WTC11 (cell line): ENCODE results near the gene CADM1. TPM values are rescaled to one million over a fixed set of nuclear protein-coding genes. Genes with fewer than 3 reads are reported as not detected.

Experiments used
- ATAC-seq: fragments of 200-7000 bp; cut with Tn5 transposase; 2 replicates; pipeline ENCODE4 v1.10.0; 2021; ENCODE audit warnings: mild to moderate bottlenecking, moderate library complexity
- CTCF ChIA-PET: fragments of 300-600 bp; sonication (Branson Sonifier 250); formaldehyde crosslinking; loops from one replicate; lab custom pipeline; 2021; ENCODE audit warnings: antibody characterized with exemption; lab: Charles Lee
- POLR2A ChIA-PET: fragments of 350-600 bp; sonication (Branson Sonifier 250); formaldehyde crosslinking; loops from one replicate; lab custom pipeline; 2021; ENCODE audit warnings: antibody characterized with exemption; lab: Charles Lee
- DNase-seq: peaks from one replicate; pipeline ENCODE4 v3.0.0; 2021; ENCODE audit warnings: low spot score
- H3K27ac Mint-ChIP-seq: 2 replicates; pipeline ENCODE4 v1.8.0; 2021; ENCODE audit warnings: mixed read lengths
- H3K27me3 Mint-ChIP-seq: 2 replicates; pipeline ENCODE4 v1.8.0; 2021; ENCODE audit warnings: low read depth, mild to moderate bottlenecking, moderate library complexity, mixed read lengths
- H3K36me3 Mint-ChIP-seq: 2 replicates; pipeline ENCODE4 v1.8.0; 2021; ENCODE audit warnings: mixed read lengths
- H3K4me1 Mint-ChIP-seq: 2 replicates; pipeline ENCODE4 v1.8.0; 2022; ENCODE audit warnings: mixed read lengths
- H3K4me3 Mint-ChIP-seq: 2 replicates; pipeline ENCODE4 v1.8.0; 2021; ENCODE audit warnings: mild to moderate bottlenecking, moderate library complexity, mixed read lengths
- H3K9me3 Mint-ChIP-seq: 2 replicates; pipeline ENCODE4 v1.8.0; 2021; ENCODE audit warnings: mixed read lengths
- AFF4 ChIP-seq: sonication (generic); formaldehyde crosslinking; IDR thresholded peaks from 2 replicates; pipeline ENCODE4 v1.8.1; 2023; ENCODE audit warnings: mild to moderate bottlenecking, missing genetic modification reagents, borderline replicate concordance
- ATF3 ChIP-seq: sonication (generic); formaldehyde crosslinking; conservative IDR thresholded peaks from 2 replicates; pipeline ENCODE4 v1.8.1; 2022; ENCODE audit warnings: mild to moderate bottlenecking, missing genetic modification reagents
- CREB1 ChIP-seq: sonication (generic); formaldehyde crosslinking; IDR thresholded peaks from 2 replicates; pipeline ENCODE4 v1.8.0; 2023; ENCODE audit warnings: mild to moderate bottlenecking, missing genetic modification reagents
- CTCF ChIP-seq: fragments of 200-600 bp; IDR thresholded peaks from 2 replicates; pipeline ENCODE4 v1.8.0; 2022; ENCODE audit warnings: antibody characterized with exemption
- EMX1 ChIP-seq: fragments of 250-450 bp; sonication (Bioruptor Pico); IDR thresholded peaks from 2 replicates; pipeline ENCODE4 v1.8.0; 2021; ENCODE audit warnings: mild to moderate bottlenecking
- ESRRA ChIP-seq: sonication (generic); formaldehyde crosslinking; IDR thresholded peaks from 2 replicates; pipeline ENCODE4 v1.8.1; 2022; ENCODE audit warnings: mild to moderate bottlenecking, missing genetic modification reagents, borderline replicate concordance
- FOXJ3 ChIP-seq: sonication (generic); formaldehyde crosslinking; IDR thresholded peaks from 2 replicates; pipeline ENCODE4 v1.9.0; 2021; ENCODE audit warnings: missing genetic modification reagents, mild to moderate bottlenecking, borderline replicate concordance
- HMGXB4 ChIP-seq: sonication (generic); formaldehyde crosslinking; IDR thresholded peaks from 2 replicates; pipeline ENCODE4 v1.8.1; 2023; ENCODE audit warnings: mild to moderate bottlenecking, moderate library complexity, missing genetic modification reagents
- MYBL2 ChIP-seq: sonication (generic); formaldehyde crosslinking; IDR thresholded peaks from 2 replicates; pipeline ENCODE4 v1.8.1; 2023; ENCODE audit warnings: mild to moderate bottlenecking, moderate library complexity, missing genetic modification reagents
- NR3C1 ChIP-seq: sonication (generic); formaldehyde crosslinking; conservative IDR thresholded peaks from 2 replicates; pipeline ENCODE4 v1.8.1; 2023; ENCODE audit warnings: low read depth, mild to moderate bottlenecking, missing genetic modification reagents
- PRDM15 ChIP-seq: sonication (generic); formaldehyde crosslinking; IDR thresholded peaks from 2 replicates; pipeline ENCODE4 v1.8.0; 2022; ENCODE audit warnings: missing genetic modification reagents
- RELA ChIP-seq: sonication (generic); formaldehyde crosslinking; IDR thresholded peaks from 2 replicates; pipeline ENCODE4 v1.8.1; 2022; ENCODE audit warnings: missing genetic modification reagents, mild to moderate bottlenecking, borderline replicate concordance
- TEAD1 ChIP-seq: sonication (generic); formaldehyde crosslinking; IDR thresholded peaks from 2 replicates; pipeline ENCODE4 v1.8.0; 2022; ENCODE audit warnings: mild to moderate bottlenecking, missing genetic modification reagents
- total RNA-seq: library from RNA; stranded (reverse); gene quantifications from 3 replicates; pipeline ENCODE4 v1.2.3, GENCODE V29; 2021

CADM1 gene
- total RNA-seq, 1 experiment from 2014 or later, result 26.8 TPM

- TF ChIP-seq CREB1 (no peak), HMGXB4 (no peak), ATF3 (CRISPR knock-in tag) (no peak)
Measured at GRCh38 chr11:115217726-115218311, 286.4 kb downstream of the CADM1 start (continued).

- ChIA-PET CTCF (interaction anchor here (0.7 to 2.3 kb wide), 30 partner anchors 9 to 477 kb away, joined by 3 to 43 read pairs (median 4); no protein-coding TSS in a partner anchor), POLR2A (interaction anchor here (1.0 kb wide), 1 partner anchor 9 kb away, joined by 4 read pairs; no protein-coding TSS in a partner anchor)
- H3K4me1 Mint-ChIP-seq, result peaks cover 10% of the 10 kb centered on the region
- H3K27me3 Mint-ChIP-seq, result no peaks in the 10 kb centered on the region
- TF ChIP-seq ESRRA (CRISPR knock-in tag) (no peak), CTCF (0 out of 2 replicates have a peak, but pooled peaks have one; percentile 15)
- no peak overlapping the region for H3K4me3 Mint-ChIP-seq
- no peaks in the 10 kb centered on the region; the same call in 1 of the 2 replicates for H3K36me3 Mint-ChIP-seq
- ATAC-seq, result peak; percentile 89
- H3K27ac Mint-ChIP-seq, result peak overlapping the region; percentile 62; the same call in 1 of the 2 replicates
- no peaks in the 10 kb centered on the region for H3K9me3 Mint-ChIP-seq
- DNase-seq, result peak; percentile 25
Measured at GRCh38 chr11:115215694-115216617, 288.3 kb downstream of the CADM1 start.

- no peak for TF ChIP-seq PRDM15
- no peak for TF ChIP-seq AFF4
- no peak for TF ChIP-seq TEAD1 (CRISPR knock-in tag)
- TF ChIP-seq FOXJ3 (CRISPR knock-in tag), result no peak
- TF ChIP-seq CREB1, result no peak
- TF ChIP-seq NR3C1 (CRISPR knock-in tag), result no peak
- no peak for TF ChIP-seq MYBL2 (CRISPR knock-in tag)
- TF ChIP-seq EMX1, result no peak
- TF ChIP-seq RELA (CRISPR knock-in tag), result no peak
- TF ChIP-seq, all 79 proteins: peak for 0
- peaks cover 13% of the 10 kb centered on the region for H3K4me1 Mint-ChIP-seq
- no peaks in the 10 kb centered on the region for H3K27me3 Mint-ChIP-seq
- ATAC-seq (no peak), DNase-seq (no peak)
- H3K36me3 Mint-ChIP-seq, result no peaks in the 10 kb centered on the region; the same call in 1 of the 2 replicates
- H3K4me3 Mint-ChIP-seq, result no peak overlapping the region
- CTCF ChIA-PET, result interaction anchor here (0.6 to 1.3 kb wide), 5 partner anchors 11 to 23 kb away, joined by 3 to 4 read pairs (median 3); no protein-coding TSS in a partner anchor
- no peaks in the 10 kb centered on the region for H3K9me3 Mint-ChIP-seq
- POLR2A ChIA-PET, result interaction anchor here (0.6 kb wide), 1 partner anchor 287 kb away, joined by 6 read pairs; no protein-coding TSS in a partner anchor
- peak overlapping the region; percentile 17 for H3K27ac Mint-ChIP-seq
Measured at GRCh38 chr11:115214644-115215234, 289.5 kb downstream of the CADM1 start.
